Measurements from ENCODE around the gene MAP3K7.
"Not testable (repeated sequence)": the region's sequence is repeated elsewhere in the genome, so short reads cannot be mapped to it uniquely, and the experiment has no call there.

MAP3K7 gene

DNA sequence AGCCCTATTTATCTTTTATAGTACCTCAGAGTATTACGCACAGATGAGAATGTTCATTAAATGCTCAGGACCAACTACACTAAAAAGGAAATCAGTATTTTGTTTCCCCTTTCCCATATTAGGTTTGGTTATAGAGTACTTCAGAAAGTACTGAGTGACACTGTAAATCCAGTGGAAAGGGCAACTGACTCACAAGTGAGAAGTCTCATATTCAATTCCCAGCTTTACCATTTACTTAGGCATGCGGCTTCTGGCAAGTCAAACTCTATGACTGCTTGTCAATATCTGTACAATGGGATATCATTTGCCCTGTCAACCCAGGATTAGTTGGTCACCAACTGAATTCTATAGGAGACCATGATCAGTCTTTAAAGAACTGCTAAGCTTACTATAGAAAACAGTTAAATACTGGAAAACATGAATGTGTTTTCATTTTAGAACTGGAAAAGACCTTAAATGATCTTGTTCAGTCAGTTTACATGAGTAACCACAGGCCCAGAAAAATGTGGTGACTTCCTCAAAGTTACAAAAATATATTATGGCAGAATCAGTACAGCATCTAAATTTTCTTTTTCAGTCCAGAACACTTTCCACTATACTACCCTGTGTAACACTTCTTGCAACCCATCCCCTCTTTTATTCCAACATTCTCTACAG, 3.6 kb downstream of the MAP3K7 start:
- no peak for DNase-seq
- in situ Hi-C loops (cut with HindIII; ENCODE audit: low pct_ligation_motif_present, low pct_unique_long_range_greater_than_20kb, low sequenced_read_pairs): no loop called here

DNA sequence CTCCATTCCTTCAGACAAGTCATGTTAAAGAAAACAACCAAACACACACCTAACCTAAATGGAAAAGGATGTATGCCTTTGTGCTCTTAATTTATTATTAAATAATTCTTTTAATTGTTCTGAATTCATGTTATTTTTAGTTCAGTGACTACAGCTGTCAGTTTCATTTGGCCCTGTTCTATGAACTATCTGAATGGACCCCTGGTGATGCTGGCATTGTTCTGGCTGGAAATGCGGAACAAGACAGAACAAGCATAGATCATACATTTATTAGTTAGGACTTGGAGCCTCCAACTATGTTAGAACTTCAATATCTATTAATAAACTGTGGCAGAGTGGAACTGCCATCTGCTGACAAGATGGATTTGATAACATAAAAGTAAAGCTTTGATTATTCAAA, 5.7 kb downstream of the MAP3K7 start:
- DNase-seq: no peak
- in situ Hi-C loops (cut with HindIII; ENCODE audit: low pct_ligation_motif_present, low pct_unique_long_range_greater_than_20kb, low sequenced_read_pairs): no loop called here

DNA sequence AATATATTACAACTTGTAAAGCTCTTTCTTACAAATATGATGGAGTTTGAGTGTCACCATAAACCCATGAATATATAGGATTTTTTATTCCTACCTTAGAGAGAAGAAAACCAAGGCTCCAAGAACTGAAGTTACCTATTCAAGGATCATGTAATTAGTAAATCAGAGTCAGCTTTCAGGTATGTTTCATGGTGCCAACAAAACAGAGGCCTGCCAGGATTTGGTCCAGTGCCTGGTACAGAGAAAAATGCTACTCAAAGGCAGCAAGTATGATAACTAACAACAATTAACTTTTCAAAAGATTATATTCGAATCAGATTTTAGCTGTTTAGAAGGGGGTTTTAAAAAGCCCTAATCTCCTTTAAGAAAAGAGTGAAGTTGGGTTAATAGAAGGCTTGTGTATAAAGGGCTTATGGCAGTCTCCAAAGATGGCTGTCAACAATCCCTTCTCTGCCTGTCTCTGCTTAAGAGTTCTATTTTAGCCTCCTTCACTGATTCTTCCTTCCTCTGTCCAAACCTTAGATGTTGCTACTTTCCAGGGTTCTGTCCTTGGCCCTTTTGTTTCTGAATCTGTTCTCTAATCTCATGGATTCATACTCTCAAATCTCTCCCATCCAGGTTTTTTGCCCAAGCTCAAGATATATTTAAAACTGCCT, 7.8 kb downstream of the MAP3K7 start:
- DNase-seq: no peak
- in situ Hi-C loops (cut with HindIII; ENCODE audit: low pct_ligation_motif_present, low pct_unique_long_range_greater_than_20kb, low sequenced_read_pairs): no loop called here

DNA sequence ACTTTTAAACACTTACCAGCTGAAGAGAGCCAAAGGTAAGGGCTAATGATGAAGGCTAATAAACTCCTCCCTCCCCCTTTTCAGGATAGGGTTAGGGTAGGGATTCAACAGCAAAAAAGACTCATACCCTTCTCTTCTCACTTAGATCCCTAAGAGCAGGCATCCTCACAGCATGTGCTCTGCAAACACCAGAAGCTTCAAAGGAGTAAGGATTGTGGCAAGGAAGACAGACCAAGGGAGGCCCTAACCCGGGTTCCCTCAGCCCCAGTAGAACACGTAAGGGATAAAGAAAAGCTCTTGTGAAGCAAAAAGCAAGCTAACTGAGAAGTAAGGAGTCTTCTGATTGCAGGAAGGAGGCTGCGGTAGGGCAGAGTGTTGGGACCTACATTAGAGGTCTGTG, 11.6 kb downstream of the MAP3K7 start:
- in situ Hi-C loops (cut with HindIII; ENCODE audit: low pct_ligation_motif_present, low pct_unique_long_range_greater_than_20kb, low sequenced_read_pairs): no loop called here
- no peak for DNase-seq

DNA sequence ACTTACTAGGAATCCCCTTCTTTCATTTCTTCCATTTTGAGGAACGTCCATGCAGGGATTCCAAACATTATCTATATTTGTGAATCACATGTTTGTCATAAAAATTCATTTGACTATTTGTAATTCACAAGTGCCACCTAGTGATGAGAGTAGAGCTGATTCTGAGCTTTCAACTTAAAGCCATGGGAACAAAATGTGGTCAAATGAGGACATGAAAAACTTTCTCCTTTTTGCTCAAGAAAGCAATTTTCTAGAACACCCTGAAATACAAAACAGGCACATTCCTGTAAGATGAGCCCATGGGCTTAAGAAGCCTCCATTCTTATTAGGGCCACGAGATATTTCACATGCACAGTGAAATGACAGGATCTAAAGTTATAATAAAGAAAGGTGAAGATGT, 12.3 kb downstream of the MAP3K7 start:
- DNase-seq: no peak
- in situ Hi-C loops (cut with HindIII; ENCODE audit: low pct_ligation_motif_present, low pct_unique_long_range_greater_than_20kb, low sequenced_read_pairs): no loop called here

DNA sequence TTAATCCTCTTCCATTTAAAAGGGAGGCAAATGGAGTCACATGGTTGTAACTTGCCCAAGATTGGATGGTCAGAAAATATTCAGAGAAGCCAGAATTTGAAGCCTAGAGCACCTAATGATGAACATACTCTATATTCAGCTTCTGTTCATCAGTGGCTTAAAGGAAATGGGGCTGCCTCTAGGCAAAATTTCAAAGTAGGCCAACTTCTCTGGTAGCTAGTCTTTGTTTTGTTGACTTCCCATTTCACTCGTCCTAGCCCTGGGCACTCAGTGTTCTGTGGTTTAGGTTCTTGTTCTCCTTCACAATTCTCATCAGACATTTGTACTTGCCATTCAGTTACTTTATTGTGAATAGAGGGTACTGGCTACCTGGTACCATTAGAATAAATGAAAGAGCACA, 13.2 kb downstream of the MAP3K7 start:
- no peak for DNase-seq
- in situ Hi-C loops (cut with HindIII; ENCODE audit: low pct_ligation_motif_present, low pct_unique_long_range_greater_than_20kb, low sequenced_read_pairs): no loop called here

DNA sequence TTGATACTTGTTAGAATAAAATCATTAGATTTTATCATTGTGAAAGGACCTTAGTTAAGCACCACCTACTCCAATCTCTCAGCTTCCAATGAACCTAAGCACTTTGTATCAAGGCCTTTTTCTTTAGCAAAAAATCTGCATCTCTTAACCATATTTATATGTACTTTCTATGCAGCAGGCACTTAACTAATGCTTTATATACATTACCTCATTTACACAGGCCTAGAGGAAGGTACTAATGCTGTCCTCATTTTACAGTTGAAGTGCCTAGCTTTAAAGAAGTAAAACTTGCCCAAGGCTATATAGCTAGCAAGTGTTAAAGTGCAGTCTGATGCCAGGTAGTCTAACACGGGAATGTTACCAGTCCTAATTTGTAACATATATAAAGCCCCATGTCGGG, 14.0 kb downstream of the MAP3K7 start:
- in situ Hi-C loops (cut with HindIII; ENCODE audit: low pct_ligation_motif_present, low pct_unique_long_range_greater_than_20kb, low sequenced_read_pairs): no loop called here
- no peak for DNase-seq

DNA sequence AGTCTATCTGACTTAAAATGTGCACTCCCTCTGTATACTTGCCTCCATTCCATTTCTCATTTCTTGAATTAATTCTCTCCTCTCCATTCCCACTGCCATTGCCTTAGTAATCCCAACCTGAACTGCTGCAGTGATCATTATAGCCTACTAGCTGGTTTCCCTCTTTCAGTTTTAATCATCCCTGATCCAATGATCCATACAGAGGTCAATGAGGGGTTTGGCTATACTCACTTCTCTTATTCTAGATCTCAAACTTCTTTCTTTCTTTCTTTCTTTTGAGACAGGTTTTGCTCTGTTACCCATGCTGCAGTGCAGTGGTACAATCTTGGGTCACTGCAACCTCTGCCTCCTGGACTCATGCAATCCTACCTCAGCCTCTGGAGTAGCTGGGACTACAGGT, 17.6 kb downstream of the MAP3K7 start:
- in situ Hi-C loops (cut with HindIII; ENCODE audit: low pct_ligation_motif_present, low pct_unique_long_range_greater_than_20kb, low sequenced_read_pairs): no loop called here

DNA sequence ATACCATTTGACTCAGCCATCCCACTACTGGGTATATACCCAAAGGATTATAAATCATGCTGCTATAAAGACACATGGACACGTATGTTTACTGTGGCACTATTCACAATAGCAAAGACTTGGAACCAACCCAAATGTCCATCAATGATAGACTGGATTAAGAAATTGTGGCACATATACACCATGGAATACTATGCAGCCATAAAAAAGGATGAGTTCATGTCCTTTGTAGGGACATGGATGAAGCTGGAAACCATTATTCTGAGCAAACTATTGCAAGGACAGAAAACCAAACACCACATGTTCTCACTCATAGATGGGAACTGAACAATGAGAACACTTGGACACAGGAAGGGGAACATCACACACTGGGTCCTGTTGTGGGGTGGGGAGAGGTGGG, 19.2 kb downstream of the MAP3K7 start:
- in situ Hi-C loops (cut with HindIII; ENCODE audit: low pct_ligation_motif_present, low pct_unique_long_range_greater_than_20kb, low sequenced_read_pairs); DNase-seq: not testable (repeated sequence)

More for the DNA sequence above, 17.6 kb downstream of the MAP3K7 start:
- DNase-seq: no peak

DNA sequence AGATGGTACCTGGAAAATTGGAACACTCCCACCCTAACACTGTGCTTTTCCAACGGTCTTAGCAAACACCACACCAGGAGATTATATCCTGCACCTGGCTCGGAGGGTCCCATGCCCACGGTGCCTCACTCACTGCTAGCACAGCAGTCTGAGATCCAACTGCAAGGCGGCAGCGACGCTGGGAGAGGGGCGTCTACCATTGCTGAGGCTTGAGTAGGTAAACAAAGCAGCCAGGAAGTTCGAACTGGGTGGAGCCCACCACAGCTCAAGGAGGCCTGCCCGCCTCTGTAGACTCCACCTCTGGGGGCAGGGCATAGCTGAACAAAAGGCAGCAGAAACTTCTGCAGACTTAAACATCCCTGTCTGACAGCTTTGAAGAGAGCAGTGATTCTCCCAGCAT, 24.5 kb downstream of the MAP3K7 start:
- in situ Hi-C loops (cut with HindIII; ENCODE audit: low pct_ligation_motif_present, low pct_unique_long_range_greater_than_20kb, low sequenced_read_pairs); DNase-seq: not testable (repeated sequence)

DNA sequence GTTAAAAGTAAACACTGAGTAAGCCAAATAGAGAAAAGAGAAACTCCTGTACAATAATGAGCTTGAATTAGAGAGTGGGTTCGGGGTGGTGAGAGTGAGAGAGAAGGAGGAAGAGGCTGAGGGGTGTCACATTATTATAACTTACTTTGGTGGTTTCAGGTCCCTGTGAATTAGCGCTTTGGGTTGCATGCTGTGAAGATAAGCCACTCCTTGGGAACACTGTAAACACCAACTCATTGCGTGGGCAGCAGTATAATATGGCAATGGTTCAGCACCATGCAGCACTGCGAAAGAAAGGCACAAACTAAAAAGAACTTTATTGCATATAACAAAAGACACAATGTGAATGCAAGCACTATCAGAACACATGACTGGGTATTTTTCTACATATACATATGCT, 26.9 kb downstream of the MAP3K7 start:
- DNase-seq: no peak
- in situ Hi-C loops (cut with HindIII; ENCODE audit: low pct_ligation_motif_present, low pct_unique_long_range_greater_than_20kb, low sequenced_read_pairs): no loop called here

DNA sequence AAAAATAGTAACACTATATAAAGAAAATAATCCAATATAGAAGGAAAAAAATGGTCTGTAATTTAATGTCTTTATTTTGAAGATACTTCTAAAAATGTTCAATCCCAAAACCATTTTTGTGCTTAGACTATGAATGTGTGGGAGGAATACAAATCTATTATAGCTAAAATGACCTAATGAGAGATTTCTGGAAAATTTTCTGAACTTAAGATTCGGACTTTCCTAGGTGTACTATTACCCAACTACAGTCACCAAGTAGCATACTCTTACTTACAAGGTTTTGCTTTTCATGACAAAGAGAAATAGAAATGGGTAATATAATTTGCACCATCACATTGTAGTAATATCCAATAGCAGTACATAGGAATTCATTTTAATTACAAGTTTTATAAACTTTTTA, 29.9 kb downstream of the MAP3K7 start:
- in situ Hi-C loops (cut with HindIII; ENCODE audit: low pct_ligation_motif_present, low pct_unique_long_range_greater_than_20kb, low sequenced_read_pairs): no loop called here
- no peak for DNase-seq

DNA sequence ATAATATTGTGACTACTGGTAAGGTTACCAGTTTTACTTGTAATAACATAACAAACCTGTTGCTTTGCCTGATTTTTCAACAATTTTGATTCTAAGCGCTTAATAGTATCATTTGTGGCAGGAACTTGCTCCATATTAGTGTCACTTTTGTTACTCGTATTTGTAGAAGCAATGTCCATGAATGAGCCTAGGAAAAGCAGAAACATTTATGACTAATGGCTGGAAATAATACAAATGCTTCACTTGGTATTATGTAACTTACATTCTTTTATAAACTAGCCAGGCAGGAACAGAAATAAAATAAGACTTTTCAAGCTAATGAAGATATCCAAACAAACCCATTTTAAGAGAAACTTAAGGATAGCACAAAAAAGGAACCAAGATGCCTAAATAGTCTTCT, 38.9 kb downstream of the MAP3K7 start:
- no peak for DNase-seq
- in situ Hi-C loops (cut with HindIII; ENCODE audit: low pct_ligation_motif_present, low pct_unique_long_range_greater_than_20kb, low sequenced_read_pairs): no loop called here

DNA sequence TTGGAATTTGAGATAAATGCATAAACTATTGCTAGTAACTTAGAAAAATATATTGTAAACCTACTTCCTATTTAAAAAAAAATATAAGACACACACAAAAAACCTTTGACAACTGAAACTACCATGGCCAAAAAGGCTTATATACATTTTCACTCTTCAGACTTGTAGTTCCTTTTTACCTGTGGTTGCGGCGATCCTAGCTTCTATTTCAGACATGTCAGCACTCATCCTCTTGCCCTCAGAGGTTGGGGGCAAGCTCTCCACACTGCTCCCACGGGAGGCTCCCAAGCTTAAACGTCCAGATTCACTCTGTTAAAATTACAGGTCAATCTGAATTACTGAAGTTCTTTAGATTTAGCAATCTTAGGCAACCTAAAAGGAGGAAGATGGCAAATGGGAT, 39.8 kb downstream of the MAP3K7 start:
- DNase-seq: no peak
- in situ Hi-C loops (cut with HindIII; ENCODE audit: low pct_ligation_motif_present, low pct_unique_long_range_greater_than_20kb, low sequenced_read_pairs): no loop called here

DNA sequence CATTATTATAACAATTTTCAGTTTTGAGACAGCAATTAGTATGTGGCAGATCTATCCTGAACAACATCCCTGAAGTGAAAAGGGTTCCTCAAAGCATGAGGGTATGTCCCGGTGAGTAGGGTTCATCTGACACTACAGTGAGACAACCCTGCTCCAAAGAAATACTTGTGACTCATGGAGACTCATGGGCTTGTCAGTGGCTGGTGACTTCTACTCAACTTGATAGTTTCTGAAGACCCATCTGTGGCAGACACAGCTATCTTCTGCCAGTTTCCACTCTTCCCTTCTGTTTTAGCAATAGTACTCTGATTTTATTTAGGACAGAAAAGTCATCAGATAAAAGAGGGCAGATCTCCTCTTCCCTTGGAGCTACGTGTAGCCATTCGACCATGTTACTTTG, 41.4 kb downstream of the MAP3K7 start:
- DNase-seq: no peak
- in situ Hi-C loops (cut with HindIII; ENCODE audit: low pct_ligation_motif_present, low pct_unique_long_range_greater_than_20kb, low sequenced_read_pairs): no loop called here

DNA sequence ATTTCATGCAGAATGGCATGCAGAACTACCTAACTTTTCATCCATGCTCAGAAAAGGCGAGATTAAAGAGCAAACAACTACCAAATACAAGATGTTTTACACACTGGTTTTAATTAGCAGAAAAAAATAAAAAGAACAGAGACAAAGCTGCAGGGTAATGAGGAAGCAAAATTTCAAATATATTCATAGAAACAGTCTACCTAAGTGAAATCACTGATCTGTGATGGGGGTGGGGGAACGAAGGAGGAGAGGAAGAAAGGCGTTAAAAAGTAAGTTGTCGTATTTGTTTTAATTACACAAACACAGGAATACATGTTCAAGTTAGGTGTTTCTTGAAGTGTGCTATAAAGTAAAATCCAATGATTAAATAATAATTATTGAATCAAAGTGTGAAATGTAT, 42.1 kb downstream of the MAP3K7 start:
- in situ Hi-C loops (cut with HindIII; ENCODE audit: low pct_ligation_motif_present, low pct_unique_long_range_greater_than_20kb, low sequenced_read_pairs): no loop called here
- DNase-seq: no peak

DNA sequence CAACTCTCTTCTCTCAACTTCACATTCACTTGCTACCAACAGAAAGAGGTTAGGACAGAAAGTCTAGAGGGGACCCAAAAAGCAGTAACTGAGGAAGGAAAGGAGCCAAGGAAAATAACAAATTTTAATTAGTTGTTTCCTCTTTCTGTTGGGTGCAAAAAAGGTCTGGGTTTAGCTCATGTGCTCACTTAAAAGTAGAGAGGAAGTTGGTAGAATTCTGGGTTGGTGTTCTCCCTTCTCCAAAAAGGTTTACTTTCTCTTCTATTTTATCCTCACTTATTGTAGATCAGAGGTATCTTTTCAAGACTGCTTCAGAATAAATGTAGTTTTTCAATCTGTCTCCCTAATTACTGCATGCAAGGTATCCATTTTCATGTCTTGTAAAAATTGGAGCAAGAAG, 42.8 kb downstream of the MAP3K7 start:
- in situ Hi-C loops (cut with HindIII; ENCODE audit: low pct_ligation_motif_present, low pct_unique_long_range_greater_than_20kb, low sequenced_read_pairs): no loop called here
- DNase-seq: no peak

DNA sequence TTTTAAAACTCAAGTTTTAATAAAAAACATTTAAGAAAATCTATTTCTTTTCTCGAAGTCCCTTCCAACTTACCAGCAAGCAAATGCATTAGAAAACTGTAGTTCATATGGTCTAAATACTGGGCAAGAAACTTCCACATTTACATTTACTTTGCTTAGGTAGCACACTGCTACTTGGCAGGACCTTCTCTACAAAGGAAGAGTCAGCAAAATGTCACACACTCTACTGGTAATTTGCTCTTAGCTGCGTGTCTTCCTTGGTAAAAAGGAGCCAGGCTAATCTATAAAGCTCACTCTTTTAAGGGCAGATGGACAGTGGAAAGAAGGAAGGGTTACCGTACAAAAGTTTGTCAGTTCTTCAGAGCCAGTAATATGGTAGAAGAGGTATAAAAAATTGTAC, 45.7 kb downstream of the MAP3K7 start:
- in situ Hi-C loops (cut with HindIII; ENCODE audit: low pct_ligation_motif_present, low pct_unique_long_range_greater_than_20kb, low sequenced_read_pairs): no loop called here

DNA sequence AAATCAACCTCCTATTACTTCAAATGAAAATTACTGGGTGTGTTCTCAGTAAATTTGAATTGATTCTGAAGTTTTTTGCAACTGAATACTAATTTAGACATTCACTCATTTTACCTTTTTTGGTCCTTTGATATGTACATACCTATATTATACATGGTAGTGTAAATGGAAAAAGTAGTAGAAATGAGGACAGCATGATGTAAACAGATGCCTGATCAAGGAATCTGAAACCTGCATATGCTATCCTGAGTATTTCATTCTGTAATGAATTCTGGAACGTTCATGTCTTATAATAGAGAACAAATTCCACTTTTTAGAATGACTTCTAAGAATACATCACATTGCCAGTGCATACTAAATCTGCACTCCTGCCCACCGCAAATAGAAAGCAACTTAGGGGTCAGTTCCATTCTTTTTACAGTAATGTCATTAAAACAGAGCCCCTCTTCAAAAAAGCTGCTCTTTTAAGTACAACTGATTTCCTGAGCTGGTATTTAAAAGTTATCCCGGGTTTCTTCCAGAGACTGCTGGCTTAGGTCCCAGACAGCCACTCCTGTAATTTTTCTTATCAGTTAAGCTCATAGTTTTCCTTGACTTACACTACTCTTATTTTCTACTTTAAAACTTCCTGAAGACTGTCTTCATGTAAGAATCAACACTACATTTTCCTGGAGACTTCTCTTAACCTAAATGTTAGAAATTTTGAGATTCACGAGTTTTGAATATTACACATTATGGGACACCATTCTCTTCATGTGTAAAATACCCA, 48.4 kb downstream of the MAP3K7 start:
- in situ Hi-C loops (cut with HindIII; ENCODE audit: low pct_ligation_motif_present, low pct_unique_long_range_greater_than_20kb, low sequenced_read_pairs): no loop called here
- DNase-seq: no peak

More for the DNA sequence above, 45.7 kb downstream of the MAP3K7 start:
- no peak for DNase-seq

DNA sequence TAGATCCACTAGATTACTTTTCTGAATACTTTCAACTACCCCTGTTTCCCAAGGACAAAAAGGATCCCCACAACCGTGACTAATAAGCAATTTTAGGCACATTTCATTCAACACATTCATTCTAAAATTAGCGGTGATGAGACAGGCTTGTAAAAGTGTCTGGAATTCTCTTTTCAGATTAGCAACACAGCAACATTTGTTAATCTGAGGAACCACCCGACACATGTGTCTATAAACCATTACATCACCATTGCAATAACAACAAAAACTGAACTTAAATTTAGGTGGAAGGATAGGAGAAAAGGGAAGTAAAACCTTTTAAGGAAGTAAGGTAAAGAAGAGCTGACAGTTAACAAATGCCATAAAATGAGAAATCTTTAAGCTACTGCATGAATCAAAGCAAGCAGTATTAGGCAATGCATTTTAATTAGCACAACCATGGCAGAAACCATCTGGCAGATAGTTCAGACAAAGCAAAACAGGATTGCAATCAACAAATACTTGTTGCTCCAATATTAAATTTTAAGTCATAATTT, 49.1 kb downstream of the MAP3K7 start:
- no peak for DNase-seq
- in situ Hi-C loops (cut with HindIII; ENCODE audit: low pct_ligation_motif_present, low pct_unique_long_range_greater_than_20kb, low sequenced_read_pairs): no loop called here

Measured in ACHN (cell line).